Neural progenitor cell (in vitro differentiated cells): ENCODE data around the gene EEF1AKMT4. TPM values are rescaled to one million over a fixed set of nuclear protein-coding genes. Genes with fewer than 3 reads are reported as not detected.
"Not testable (repeated sequence)": the region's sequence is repeated elsewhere in the genome, so short reads cannot be mapped to it uniquely, and the experiment has no call there.

Experiments used
- DNase-seq: peaks from one replicate; pipeline ENCODE4 v3.0.0-alpha.2; 2016; ENCODE audit warnings: low spot score
- H2AFZ ChIP-seq: fragments of 200-600 bp; sonication (generic); replicated peaks from 2 replicates; pipeline ENCODE4 v1.6.1; 2016; ENCODE audit warnings: antibody characterized with exemption
- H3F3A ChIP-seq: fragments of 200-600 bp; sonication (generic); 2 replicates; pipeline ENCODE4 v1.6.1; 2016; ENCODE audit warnings: antibody characterized with exemption, low read depth
- H3K27ac ChIP-seq: fragments of 200-600 bp; sonication (generic); 2 replicates; pipeline ENCODE4 v1.5.1; 2016; ENCODE audit warnings: mild to moderate bottlenecking
- H3K27me3 ChIP-seq: fragments of 200-600 bp; sonication (generic); 2 replicates; pipeline ENCODE4 v1.6.1; 2016; ENCODE audit warnings: mild to moderate bottlenecking, moderate library complexity
- H3K36me3 ChIP-seq: fragments of 200-600 bp; sonication (generic); 2 replicates; pipeline ENCODE4 v1.5.1; 2016
- H3K4me1 ChIP-seq: fragments of 200-600 bp; sonication (generic); 2 replicates; pipeline ENCODE4 v1.6.1; 2016; ENCODE audit warnings: mixed run types
- H3K4me2 ChIP-seq: fragments of 200-600 bp; sonication (generic); 2 replicates; pipeline ENCODE4 v1.6.1; 2016
- H3K4me3 ChIP-seq: fragments of 200-600 bp; sonication (generic); 2 replicates; pipeline ENCODE4 v1.5.1; 2016
- H3K79me2 ChIP-seq: fragments of 200-600 bp; sonication (generic); 2 replicates; pipeline ENCODE4 v1.6.1; 2016; ENCODE audit warnings: low read depth
- H3K9ac ChIP-seq: fragments of 200-600 bp; sonication (generic); 2 replicates; pipeline ENCODE4 v1.6.1; 2016
- H3K9me3 ChIP-seq: fragments of 200-600 bp; sonication (generic); 2 replicates; pipeline ENCODE4 v1.5.1; 2016; ENCODE audit warnings: low read depth
- H4K20me1 ChIP-seq: fragments of 200-600 bp; sonication (generic); 2 replicates; pipeline ENCODE4 v1.6.1; 2016; ENCODE audit warnings: low read depth
- H3K27ac Mint-ChIP-seq: 3 replicates; pipeline ENCODE4 v1.8.0; 2021; ENCODE audit warnings: mixed read lengths
- H3K27me3 Mint-ChIP-seq: 2 replicates; pipeline ENCODE4 v1.8.0; 2022; ENCODE audit warnings: low read depth, mild to moderate bottlenecking, inconsistent platforms, moderate library complexity, mixed read lengths; ENCODE audit not compliant: insufficient read depth
- H3K36me3 Mint-ChIP-seq: 3 replicates; pipeline ENCODE4 v1.8.0; 2021; ENCODE audit warnings: mixed read lengths
- H3K4me1 Mint-ChIP-seq: 3 replicates; pipeline ENCODE4 v1.8.0; 2021; ENCODE audit warnings: mixed read lengths
- H3K4me3 Mint-ChIP-seq: 3 replicates; pipeline ENCODE4 v1.8.0; 2021; ENCODE audit warnings: mild to moderate bottlenecking, moderate library complexity, mixed read lengths
- H3K9me3 Mint-ChIP-seq: 3 replicates; pipeline ENCODE4 v1.8.0; 2020; ENCODE audit warnings: mixed read lengths
- CTCF ChIP-seq: fragments of 200-600 bp; sonication (generic); IDR thresholded peaks from 2 replicates; pipeline ENCODE4 v1.5.1; 2017; ENCODE audit warnings: antibody characterized with exemption, mild to moderate bottlenecking
- EZH2 ChIP-seq: fragments of 200-600 bp; sonication (generic); IDR thresholded peaks from 2 replicates; pipeline ENCODE4 v1.6.1; 2017; ENCODE audit warnings: antibody characterized with exemption, mild to moderate bottlenecking, moderate library complexity
- EZH2phosphoT487 ChIP-seq: fragments of 200-600 bp; sonication (generic); IDR thresholded peaks from 2 replicates; pipeline ENCODE4 v1.6.1; 2017; ENCODE audit warnings: antibody characterized with exemption
- total RNA-seq: library from RNA; depleted of rRNA; stranded (reverse); fragments of >200 nt; gene quantifications from 2 replicates; pipeline ENCODE4 v1.2.3, GENCODE V29; 2015; ENCODE audit warnings: low replicate concordance

Gene EEF1AKMT4
- total RNA-seq, 1 donor from 2014 or later = 3.7 TPM

- Histone ChIP-seq H4K20me1 (peaks cover 50% of the 10 kb centered on the region), H3K9ac (no peak overlapping the region), H3K4me2 (peak overlapping the region; percentile 99), H3K9me3 (no peaks in the 10 kb centered on the region), H3K4me1 (peaks cover 12% of the 10 kb centered on the region), H3K36me3 (no peaks in the 10 kb centered on the region), H3K27me3 (peaks cover 80% of the 10 kb centered on the region), H3F3A (peaks cover 31% of the 10 kb centered on the region), H3K4me3 (peak overlapping the region; percentile 75), H3K79me2 (no peaks in the 10 kb centered on the region), H2AFZ (peak overlapping the region; percentile 35), H3K27ac (no peak overlapping the region)
- TF ChIP-seq EZH2phosphoT487 (peak; percentile 71), EZH2 (peak; percentile 77), CTCF (no peak)
- Mint-ChIP-seq H3K9me3 (peaks cover 2% of the 10 kb centered on the region), H3K27me3 (peaks cover 38% of the 10 kb centered on the region), H3K4me3 (peak overlapping the region; percentile 88), H3K36me3 (no peaks in the 10 kb centered on the region), H3K4me1 (peaks cover 21% of the 10 kb centered on the region), H3K27ac (no peak overlapping the region)
- DNase-seq = peak; percentile 49
Observed at GRCh38 chr3:184261854-184262763, 12.6 kb downstream of the EEF1AKMT4 start.

- peaks cover 12% of the 10 kb centered on the region for H3K4me1 ChIP-seq
- no peaks in the 10 kb centered on the region for H3K36me3 ChIP-seq
- peak overlapping the region; percentile 88 for H3K4me3 Mint-ChIP-seq
- no peaks in the 10 kb centered on the region for H3K36me3 Mint-ChIP-seq
- no peak overlapping the region for H3K9ac ChIP-seq
- no peak overlapping the region for H3K27ac ChIP-seq
- H3F3A ChIP-seq = peaks cover 31% of the 10 kb centered on the region
- H3K79me2 ChIP-seq = no peaks in the 10 kb centered on the region
- H3K9me3 Mint-ChIP-seq = peaks cover 3% of the 10 kb centered on the region
- peaks cover 44% of the 10 kb centered on the region for H4K20me1 ChIP-seq
- peaks cover 80% of the 10 kb centered on the region for H3K27me3 ChIP-seq
- peaks cover 21% of the 10 kb centered on the region for H3K4me1 Mint-ChIP-seq
- H3K27me3 Mint-ChIP-seq = peaks cover 37% of the 10 kb centered on the region
- H3K9me3 ChIP-seq = no peaks in the 10 kb centered on the region
- H2AFZ ChIP-seq = peak overlapping the region; percentile 35
- peak overlapping the region; percentile 99 for H3K4me2 ChIP-seq
- TF ChIP-seq CTCF = no peak
- peak; percentile 64 for TF ChIP-seq EZH2
- TF ChIP-seq EZH2phosphoT487 = peak; percentile 60
- peak; percentile 43 for DNase-seq
- H3K4me3 ChIP-seq = peak overlapping the region; percentile 75
- H3K27ac Mint-ChIP-seq = no peak overlapping the region
Observed at GRCh38 chr3:184262764-184263179, 13.3 kb downstream of the EEF1AKMT4 start.

- not testable (repeated sequence) for H3F3A ChIP-seq, H3K4me1 ChIP-seq, H3K9me3 Mint-ChIP-seq, H3K9ac ChIP-seq, H3K36me3 ChIP-seq, H3K27ac Mint-ChIP-seq, H3K4me3 Mint-ChIP-seq, H3K9me3 ChIP-seq, H3K4me2 ChIP-seq, H2AFZ ChIP-seq, H3K4me1 Mint-ChIP-seq, H3K27ac ChIP-seq, H3K79me2 ChIP-seq, H3K36me3 Mint-ChIP-seq, DNase-seq, H3K4me3 ChIP-seq
- H3K27me3 Mint-ChIP-seq = peaks cover 19% of the 10 kb centered on the region
- Histone ChIP-seq H4K20me1 (peaks cover 11% of the 10 kb centered on the region), H3K27me3 (peaks cover 46% of the 10 kb centered on the region)
Observed at GRCh38 chr3:184267249-184267648, 17.8 kb downstream of the EEF1AKMT4 start.

- Mint-ChIP-seq H3K27ac (no peak overlapping the region), H3K36me3 (no peaks in the 10 kb centered on the region), H3K9me3 (no peaks in the 10 kb centered on the region), H3K27me3 (peaks cover 18% of the 10 kb centered on the region), H3K4me1 (peaks cover 9% of the 10 kb centered on the region), H3K4me3 (no peak overlapping the region)
- Histone ChIP-seq H3K9ac (no peak overlapping the region), H3F3A (no peaks in the 10 kb centered on the region), H3K79me2 (no peaks in the 10 kb centered on the region), H2AFZ (no peak overlapping the region), H3K9me3 (no peaks in the 10 kb centered on the region), H4K20me1 (no peaks in the 10 kb centered on the region), H3K27ac (no peak overlapping the region), H3K27me3 (peaks cover 56% of the 10 kb centered on the region), H3K4me2 (no peak overlapping the region), H3K36me3 (no peaks in the 10 kb centered on the region), H3K4me3 (no peak overlapping the region), H3K4me1 (no peaks in the 10 kb centered on the region)
- TF ChIP-seq CTCF = no peak
- TF ChIP-seq EZH2phosphoT487 = no peak
- TF ChIP-seq EZH2 = no peak
- no peak for DNase-seq
Observed at GRCh38 chr3:184272269-184272668, 22.8 kb downstream of the EEF1AKMT4 start.
